Muscle of leg (tissue), 11 donors: Measurements from ENCODE around the gene DDX23. TPM values are rescaled to one million over a fixed set of nuclear protein-coding genes. Genes with fewer than 3 reads are reported as not detected.

Experiments used
- DNase-seq: peaks from one replicate; pipeline ENCODE4 v3.0.0; 2013
- H3K27ac ChIP-seq: one replicate; pipeline ENCODE4 v1.5.1; 2013; ENCODE audit warnings: mild to moderate bottlenecking, low read length, control low read depth
- H3K27me3 ChIP-seq: one replicate; pipeline ENCODE4 v1.6.1; 2013; ENCODE audit warnings: low read length; ENCODE audit not compliant: control insufficient read depth, insufficient read depth
- H3K36me3 ChIP-seq: one replicate; pipeline ENCODE4 v1.6.1; 2013; ENCODE audit warnings: low read length; ENCODE audit not compliant: control insufficient read depth, insufficient read depth
- H3K4me1 ChIP-seq: one replicate; pipeline ENCODE4 v1.6.1; 2013; ENCODE audit warnings: low read length; ENCODE audit not compliant: control insufficient read depth, insufficient read depth
- H3K4me3 ChIP-seq: one replicate; pipeline ENCODE4 v1.5.1; 2013; ENCODE audit warnings: low read length, control low read depth
- H3K9me3 ChIP-seq: replicated peaks from 2 replicates; pipeline ENCODE4 v1.6.1; 2013; ENCODE audit warnings: low read depth, low read length; ENCODE audit not compliant: control insufficient read depth
- WGBS: methylation state at CpG from one replicate; pipeline ENCODE4 v1.1.5; 2013; ENCODE audit warnings: missing lambda C conversion rate; ENCODE audit not compliant: insufficient coverage; 5-methylcytosine and 5-hydroxymethylcytosine counted together
- polyA plus RNA-seq, 8 donors: library from polyadenylated mRNA; unstranded; fragments of 120-200 nt; gene quantifications; one replicate each; pipeline versions ENCODE4 v1.2.1 to v1.2.3, GENCODE V29; 2013; ENCODE audit warnings: inconsistent platforms in 1 of 8, low replicate concordance in 1 of 8; ENCODE audit not compliant: insufficient read length in 8 of 8, insufficient read depth in 1 of 8
- total RNA-seq: library from RNA; stranded (reverse); fragments of 120-200 nt; gene quantifications from one replicate; pipeline ENCODE4 v1.2.4, GENCODE V29; 2013

The DDX23 gene
- total and polyA plus RNA-seq, 9 donors, result 52.9 to 75.1 (median 62.6) TPM

- WGBS, result 0% methylated on average over 24 of the region's 25 CpGs
- H3K4me3 ChIP-seq, result peak overlapping the region; percentile 97
Observed at GRCh38 chr12:48788524-48788853, 63.5 kb downstream of the DDX23 start.

GRCh38 chr12:48787791-48788523 is 64.0 kb downstream of the DDX23 start:
- H3K36me3 ChIP-seq, result peaks cover 1% of the 10 kb centered on the region
- peak overlapping the region; percentile 97 for H3K4me3 ChIP-seq
- peak overlapping the region; percentile 69 for H3K27ac ChIP-seq
- 9% methylated on average over 6 of the region's 11 CpGs for WGBS
- DNase-seq, result no peak
- H3K27me3 ChIP-seq, result no peaks in the 10 kb centered on the region
- peaks cover 24% of the 10 kb centered on the region for H3K4me1 ChIP-seq
- H3K9me3 ChIP-seq, result no peaks in the 10 kb centered on the region

More at GRCh38 chr12:48788524-48788853, 63.5 kb downstream of the DDX23 start:
- peak overlapping the region; percentile 69 for H3K27ac ChIP-seq
- no peaks in the 10 kb centered on the region for H3K36me3 ChIP-seq
- peak; percentile 37 for DNase-seq
- no peaks in the 10 kb centered on the region for H3K27me3 ChIP-seq
- no peaks in the 10 kb centered on the region for H3K9me3 ChIP-seq
- H3K4me1 ChIP-seq, result peaks cover 24% of the 10 kb centered on the region

GRCh38 chr12:48786591-48787544 is 65.1 kb downstream of the DDX23 start:
- Histone ChIP-seq H3K4me1 (peaks cover 25% of the 10 kb centered on the region), H3K9me3 (no peaks in the 10 kb centered on the region), H3K27ac (peak overlapping the region; percentile 69), H3K36me3 (peaks cover 12% of the 10 kb centered on the region), H3K4me3 (peak overlapping the region; percentile 97), H3K27me3 (no peaks in the 10 kb centered on the region)
- DNase-seq, result no peak
- WGBS, result 57% methylated on average over 6 of the region's 7 CpGs

GRCh38 chr12:48783432-48783831 is 68.5 kb downstream of the DDX23 start:
- no peak overlapping the region for H3K4me3 ChIP-seq
- H3K4me1 ChIP-seq, result peaks cover 41% of the 10 kb centered on the region
- DNase-seq, result no peak
- 85% methylated on average over 3 of the region's 4 CpGs for WGBS
- peaks cover 30% of the 10 kb centered on the region for H3K36me3 ChIP-seq
- H3K27ac ChIP-seq, result no peak overlapping the region
- no peaks in the 10 kb centered on the region for H3K27me3 ChIP-seq
- H3K9me3 ChIP-seq, result no peaks in the 10 kb centered on the region

GRCh38 chr12:48782457-48783395 is 69.2 kb downstream of the DDX23 start:
- no peak for DNase-seq
- H3K27me3 ChIP-seq, result no peaks in the 10 kb centered on the region
- H3K27ac ChIP-seq, result no peak overlapping the region
- no peak overlapping the region for H3K4me3 ChIP-seq
- 79% methylated on average over 48 of the region's 63 CpGs for WGBS
- H3K36me3 ChIP-seq, result peaks cover 32% of the 10 kb centered on the region
- H3K9me3 ChIP-seq, result no peaks in the 10 kb centered on the region
- peaks cover 34% of the 10 kb centered on the region for H3K4me1 ChIP-seq

GRCh38 chr12:48781750-48782456 is 70.1 kb downstream of the DDX23 start:
- DNase-seq, result no peak
- Histone ChIP-seq H3K27me3 (no peaks in the 10 kb centered on the region), H3K36me3 (peaks cover 36% of the 10 kb centered on the region), H3K9me3 (no peaks in the 10 kb centered on the region), H3K4me1 (peaks cover 26% of the 10 kb centered on the region), H3K4me3 (no peak overlapping the region), H3K27ac (no peak overlapping the region)
- 70% methylated on average over 4 of the region's 9 CpGs for WGBS

- peaks cover 49% of the 10 kb centered on the region for H3K36me3 ChIP-seq
- H3K27me3 ChIP-seq, result no peaks in the 10 kb centered on the region
- WGBS, result 78% methylated on average over 8 of the region's 11 CpGs
- H3K27ac ChIP-seq, result peak overlapping the region; percentile 76
- H3K4me1 ChIP-seq, result peaks cover 26% of the 10 kb centered on the region
- no peak for DNase-seq
- no peaks in the 10 kb centered on the region for H3K9me3 ChIP-seq
- no peak overlapping the region for H3K4me3 ChIP-seq
Observed at GRCh38 chr12:48780381-48781025, 71.5 kb downstream of the DDX23 start.

GRCh38 chr12:48779869-48780268 is 72.1 kb downstream of the DDX23 start:
- WGBS, result no CpG with 5 or more reads among the region's 3 CpGs
- H3K27me3 ChIP-seq, result no peaks in the 10 kb centered on the region
- H3K4me1 ChIP-seq, result peaks cover 26% of the 10 kb centered on the region
- no peaks in the 10 kb centered on the region for H3K9me3 ChIP-seq
- peak; percentile 87 for DNase-seq
- H3K27ac ChIP-seq, result peak overlapping the region; percentile 76
- H3K4me3 ChIP-seq, result no peak overlapping the region
- H3K36me3 ChIP-seq, result peaks cover 55% of the 10 kb centered on the region
